ENCODE data around the gene HOXB1.
A peak's percentile ranks its signal among the peaks of the same experiment; 100 is the strongest.

The HOXB1 gene

DNA sequence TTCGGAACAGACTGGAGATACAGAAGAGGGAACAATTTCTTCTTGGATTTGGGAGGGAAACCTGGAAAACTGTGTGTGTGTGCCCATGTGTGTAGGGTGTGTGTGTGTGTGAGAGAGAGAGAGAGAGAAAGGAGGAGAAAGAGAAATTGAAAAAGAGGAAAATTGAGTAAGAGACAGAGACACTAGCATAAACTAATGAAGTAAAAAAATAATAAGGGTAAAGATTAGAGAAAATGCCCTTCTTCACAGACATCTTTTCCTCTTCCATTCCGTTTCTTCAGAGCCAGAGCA, 28.0 kb upstream of the HOXB1 start:
- H3K27ac ChIP-seq (ENCODE audit: low read length), result peak overlapping the region; percentile 81
- peaks cover 22 to 77% of the 10 kb centered on the region in 2 donors for H3K4me1 ChIP-seq (ENCODE audit: control insufficient read depth in 1 of 2, insufficient read depth in 2 of 2, low read length in 2 of 2)
- peak overlapping the region in 1 of 2 donors; percentile 5 for H3K4me3 ChIP-seq (ENCODE audit: low read depth in 1 of 2, low read length in 2 of 2)
- H3K27me3 ChIP-seq (ENCODE audit: low read depth, low read length), result peaks cover 9% of the 10 kb centered on the region
- no peaks in the 10 kb centered on the region for H3K9me3 ChIP-seq (ENCODE audit: control insufficient read depth in 1 of 2, low read length in 2 of 2)
- H3K36me3 ChIP-seq (ENCODE audit: control insufficient read depth in 1 of 2, insufficient read depth in 2 of 2, low read length in 2 of 2), result no peaks in the 10 kb centered on the region

GRCh38 chr17:48558057-48558830, 27.4 kb upstream of the HOXB1 start:
- no peaks in the 10 kb centered on the region for H3K9me3 ChIP-seq (ENCODE audit: control insufficient read depth in 1 of 2, low read length in 2 of 2)
- peaks cover 9% of the 10 kb centered on the region for H3K27me3 ChIP-seq (ENCODE audit: low read depth, low read length)

GRCh38 chr17:48556576-48557401, 26.0 kb upstream of the HOXB1 start:
- Histone ChIP-seq H3K4me3 (ENCODE audit: low read depth in 1 of 2, low read length in 2 of 2) (peak overlapping the region; percentile 39 to 43), H3K4me1 (ENCODE audit: control insufficient read depth in 1 of 2, insufficient read depth in 2 of 2, low read length in 2 of 2) (peaks cover 16 to 70% of the 10 kb centered on the region in 2 donors), H3K27me3 (ENCODE audit: low read depth, low read length) (peaks cover 4% of the 10 kb centered on the region), H3K9me3 (ENCODE audit: control insufficient read depth in 1 of 2, low read length in 2 of 2) (no peaks in the 10 kb centered on the region), H3K27ac (ENCODE audit: low read length) (peak overlapping the region; percentile 81), H3K36me3 (ENCODE audit: control insufficient read depth in 1 of 2, insufficient read depth in 2 of 2, low read length in 2 of 2) (no peaks in the 10 kb centered on the region)

More at GRCh38 chr17:48558057-48558830, 27.4 kb upstream of the HOXB1 start:
- Histone ChIP-seq H3K4me3 (ENCODE audit: low read depth in 1 of 2, low read length in 2 of 2) (peak overlapping the region; percentile 39 to 43), H3K4me1 (ENCODE audit: control insufficient read depth in 1 of 2, insufficient read depth in 2 of 2, low read length in 2 of 2) (peaks cover 19 to 72% of the 10 kb centered on the region in 2 donors), H3K27ac (ENCODE audit: low read length) (peak overlapping the region; percentile 81), H3K36me3 (ENCODE audit: control insufficient read depth in 1 of 2, insufficient read depth in 2 of 2, low read length in 2 of 2) (no peaks in the 10 kb centered on the region)

- Histone ChIP-seq H3K27me3 (ENCODE audit: low read depth, low read length) (peaks cover 4% of the 10 kb centered on the region), H3K36me3 (ENCODE audit: control insufficient read depth in 1 of 2, insufficient read depth in 2 of 2, low read length in 2 of 2) (no peaks in the 10 kb centered on the region), H3K27ac (ENCODE audit: low read length) (peak overlapping the region; percentile 81), H3K4me1 (ENCODE audit: control insufficient read depth in 1 of 2, insufficient read depth in 2 of 2, low read length in 2 of 2) (peaks cover 16 to 68% of the 10 kb centered on the region in 2 donors), H3K4me3 (ENCODE audit: low read depth in 1 of 2, low read length in 2 of 2) (peak overlapping the region; percentile 39 to 43), H3K9me3 (ENCODE audit: control insufficient read depth in 1 of 2, low read length in 2 of 2) (no peaks in the 10 kb centered on the region)
Measured at GRCh38 chr17:48556229-48556575, 25.4 kb upstream of the HOXB1 start.

DNA sequence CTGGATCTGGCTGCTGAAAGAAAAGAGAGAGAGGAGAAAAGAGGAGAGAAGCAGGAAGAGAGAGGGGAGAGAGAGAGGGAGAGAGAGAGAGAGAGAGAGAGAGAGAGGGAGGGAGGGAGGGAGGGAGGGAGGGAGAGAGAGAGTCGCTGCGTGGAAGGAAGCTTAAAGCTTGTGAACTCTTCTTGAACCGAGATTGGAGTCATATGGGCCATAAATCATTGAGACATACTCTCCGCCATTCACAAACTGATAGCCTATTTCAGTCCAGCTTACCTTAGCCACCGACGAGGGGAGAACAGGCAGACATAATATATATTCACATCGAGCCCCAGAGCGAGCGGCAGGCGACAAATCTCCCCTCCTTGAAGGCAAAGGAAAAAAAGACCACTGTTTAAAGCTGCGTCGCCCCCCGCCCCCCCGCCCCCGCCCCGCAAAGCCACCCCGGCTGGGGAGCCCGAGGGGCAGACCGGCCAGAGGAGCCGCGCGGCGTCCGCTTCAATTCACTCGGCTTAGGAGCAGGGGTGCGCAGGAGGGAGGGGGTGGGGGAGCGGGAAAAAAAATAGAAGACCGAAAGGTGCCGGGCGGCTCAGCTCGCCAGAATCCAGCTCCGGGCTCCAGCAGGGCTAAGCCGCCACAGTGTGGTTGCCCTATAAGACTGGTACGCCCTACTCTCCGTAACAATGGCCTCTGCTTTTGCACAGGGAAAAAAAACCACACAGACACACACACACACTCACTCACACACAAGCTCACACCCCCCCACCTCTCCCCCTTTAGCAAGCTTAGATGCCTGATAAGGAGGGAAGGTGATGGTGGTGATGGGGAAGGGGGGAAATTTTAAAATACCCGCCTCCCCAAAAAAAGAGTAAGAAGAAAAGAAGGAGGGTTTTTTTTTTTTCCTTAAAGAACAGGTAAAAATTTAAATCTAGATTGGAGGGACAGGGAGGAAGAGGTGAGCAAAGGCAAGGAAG, 24.7 kb upstream of the HOXB1 start:
- Histone ChIP-seq H3K27ac (ENCODE audit: low read length) (peak overlapping the region; percentile 88), H3K27me3 (ENCODE audit: low read depth, low read length) (peaks cover 4% of the 10 kb centered on the region), H3K4me3 (ENCODE audit: low read depth in 1 of 2, low read length in 2 of 2) (peak overlapping the region; percentile 48 to 63), H3K4me1 (ENCODE audit: control insufficient read depth in 1 of 2, insufficient read depth in 2 of 2, low read length in 2 of 2) (peaks cover 15 to 63% of the 10 kb centered on the region in 2 donors), H3K9me3 (ENCODE audit: control insufficient read depth in 1 of 2, low read length in 2 of 2) (no peaks in the 10 kb centered on the region), H3K36me3 (ENCODE audit: control insufficient read depth in 1 of 2, insufficient read depth in 2 of 2, low read length in 2 of 2) (no peaks in the 10 kb centered on the region)

- peak overlapping the region; percentile 48 to 63 for H3K4me3 ChIP-seq (ENCODE audit: low read depth in 1 of 2, low read length in 2 of 2)
- no peaks in the 10 kb centered on the region for H3K9me3 ChIP-seq (ENCODE audit: control insufficient read depth in 1 of 2, low read length in 2 of 2)
- peak overlapping the region; percentile 88 for H3K27ac ChIP-seq (ENCODE audit: low read length)
- H3K27me3 ChIP-seq (ENCODE audit: low read depth, low read length), result peaks cover 4% of the 10 kb centered on the region
- no peaks in the 10 kb centered on the region for H3K36me3 ChIP-seq (ENCODE audit: control insufficient read depth in 1 of 2, insufficient read depth in 2 of 2, low read length in 2 of 2)
- peaks cover 16 to 64% of the 10 kb centered on the region in 2 donors for H3K4me1 ChIP-seq (ENCODE audit: control insufficient read depth in 1 of 2, insufficient read depth in 2 of 2, low read length in 2 of 2)
Measured at GRCh38 chr17:48554412-48555257, 23.8 kb upstream of the HOXB1 start.

GRCh38 chr17:48553826-48554225, 23.0 kb upstream of the HOXB1 start:
- Histone ChIP-seq H3K9me3 (ENCODE audit: control insufficient read depth in 1 of 2, low read length in 2 of 2) (no peaks in the 10 kb centered on the region), H3K4me3 (ENCODE audit: low read depth in 1 of 2, low read length in 2 of 2) (peak overlapping the region; percentile 17 to 63), H3K27ac (ENCODE audit: low read length) (peak overlapping the region; percentile 88), H3K36me3 (ENCODE audit: control insufficient read depth in 1 of 2, insufficient read depth in 2 of 2, low read length in 2 of 2) (no peaks in the 10 kb centered on the region), H3K4me1 (ENCODE audit: control insufficient read depth in 1 of 2, insufficient read depth in 2 of 2, low read length in 2 of 2) (peaks cover 16 to 63% of the 10 kb centered on the region in 2 donors), H3K27me3 (ENCODE audit: low read depth, low read length) (peaks cover 4% of the 10 kb centered on the region)

DNA sequence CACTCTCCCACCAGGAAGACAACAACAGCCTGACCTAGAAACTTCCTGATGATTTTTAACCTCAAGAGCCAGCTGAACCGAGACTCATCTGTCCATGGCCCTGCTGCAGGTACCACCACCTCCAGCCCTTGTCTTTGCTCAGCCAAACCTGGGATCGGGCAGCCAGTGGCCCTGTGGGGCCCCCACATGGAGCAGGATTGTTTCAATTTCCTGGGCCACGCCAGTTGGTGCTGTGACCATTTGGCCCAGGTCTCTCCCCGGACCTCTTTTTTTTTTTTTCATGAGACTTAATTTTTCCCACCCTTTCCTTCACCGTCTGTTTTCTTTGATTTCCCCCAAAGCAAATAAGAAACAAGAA, 22.4 kb upstream of the HOXB1 start:
- H3K4me3 ChIP-seq (ENCODE audit: low read depth in 1 of 2, low read length in 2 of 2), result peak overlapping the region; percentile 17 to 63
- peak overlapping the region; percentile 83 for H3K27ac ChIP-seq (ENCODE audit: low read length)
- H3K36me3 ChIP-seq (ENCODE audit: control insufficient read depth in 1 of 2, insufficient read depth in 2 of 2, low read length in 2 of 2), result no peaks in the 10 kb centered on the region
- peaks cover 4% of the 10 kb centered on the region for H3K27me3 ChIP-seq (ENCODE audit: low read depth, low read length)
- H3K4me1 ChIP-seq (ENCODE audit: control insufficient read depth in 1 of 2, insufficient read depth in 2 of 2, low read length in 2 of 2), result peaks cover 16 to 64% of the 10 kb centered on the region in 2 donors
- H3K9me3 ChIP-seq (ENCODE audit: control insufficient read depth in 1 of 2, low read length in 2 of 2), result no peaks in the 10 kb centered on the region

DNA sequence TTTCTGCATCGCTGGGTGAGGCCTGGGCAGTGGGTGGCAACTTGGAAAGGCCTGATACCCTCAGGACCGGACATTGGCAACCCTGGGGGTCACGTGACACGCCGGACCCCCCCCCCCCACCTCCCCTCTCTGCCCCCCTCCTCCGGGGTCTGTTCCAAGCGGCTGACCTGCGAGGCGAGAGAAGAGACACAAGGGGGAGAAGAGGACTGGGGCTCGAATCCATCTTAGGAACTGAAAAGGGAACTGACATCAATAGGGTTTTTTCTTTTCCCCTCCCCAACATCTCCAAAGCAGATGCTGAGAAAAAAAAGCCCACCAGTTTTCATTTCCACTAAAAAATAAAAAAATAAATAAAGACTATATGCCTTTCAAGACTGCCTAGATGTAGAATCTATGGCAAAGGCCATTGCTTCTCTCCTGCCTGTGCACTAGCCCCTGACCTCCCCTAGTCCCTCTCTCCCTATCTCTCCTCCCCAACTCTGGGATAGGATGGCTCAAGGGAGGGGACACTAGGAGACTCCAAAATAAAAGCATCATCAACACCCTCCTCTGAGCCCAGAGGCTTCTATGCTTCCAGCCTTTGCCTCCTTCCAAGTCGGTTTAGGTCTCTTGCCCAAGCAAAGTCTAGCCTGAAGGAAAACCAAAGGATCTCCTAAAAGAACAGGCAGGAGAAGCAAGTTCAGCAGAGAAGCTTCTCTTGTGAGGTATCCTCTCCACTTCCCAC, 21.8 kb upstream of the HOXB1 start:
- Histone ChIP-seq H3K27ac (ENCODE audit: low read length) (peak overlapping the region; percentile 83), H3K9me3 (ENCODE audit: control insufficient read depth in 1 of 2, low read length in 2 of 2) (no peaks in the 10 kb centered on the region), H3K4me1 (ENCODE audit: control insufficient read depth in 1 of 2, insufficient read depth in 2 of 2, low read length in 2 of 2) (peaks cover 16 to 59% of the 10 kb centered on the region in 2 donors), H3K27me3 (ENCODE audit: low read depth, low read length) (peaks cover 4% of the 10 kb centered on the region), H3K36me3 (ENCODE audit: control insufficient read depth in 1 of 2, insufficient read depth in 2 of 2, low read length in 2 of 2) (no peaks in the 10 kb centered on the region), H3K4me3 (ENCODE audit: low read depth in 1 of 2, low read length in 2 of 2) (peak overlapping the region; percentile 17 to 63)
